Keratinocyte (primary cell): ENCODE measurements around the gene GLTP. TPM values are rescaled to one million over a fixed set of nuclear protein-coding genes. Genes with fewer than 3 reads are reported as not detected.
A peak's percentile ranks its signal among the peaks of the same experiment; 100 is the strongest.

Source experiments
- DNase-seq: peaks from one replicate; pipeline ENCODE4 v3.0.0-alpha.2; 2011; ENCODE audit warnings: low read depth, missing footprints, low spot score
- FAIRE-seq: peaks from 2 replicates; lab custom pipeline; 2011; peaks lifted over from hg19 to GRCh38; lab: Jason Lieb, UNC
- H2AFZ ChIP-seq: 2 replicates; pipeline ENCODE4 v1.6.0; 2012; ENCODE audit warnings: low read length, control low read depth, inconsistent platforms; ENCODE audit not compliant: control insufficient read depth
- H3K27ac ChIP-seq: 2 replicates; pipeline ENCODE4 v1.5.1; 2011; ENCODE audit warnings: low read length; ENCODE audit not compliant: control insufficient read depth, insufficient read depth
- H3K27me3 ChIP-seq: 3 replicates; pipeline ENCODE4 v1.6.0; 2011; ENCODE audit warnings: low read length; ENCODE audit not compliant: control insufficient read depth, insufficient read depth; ENCODE audit errors: extremely low read depth
- H3K36me3 ChIP-seq, 2 experiments: 2 replicates in 1 of 2; 3 replicates in 1 of 2; pipeline ENCODE4 v1.5.1; 2011; ENCODE audit warnings: low read length in 2 of 2, mild to moderate bottlenecking in 1 of 2; ENCODE audit not compliant: control insufficient read depth in 2 of 2, insufficient read depth in 2 of 2; ENCODE audit errors: extremely low read depth in 1 of 2
- H3K4me1 ChIP-seq: 3 replicates; pipeline ENCODE4 v1.5.1; 2011; ENCODE audit warnings: low read length; ENCODE audit not compliant: control insufficient read depth, insufficient read depth; ENCODE audit errors: extremely low read depth
- H3K4me2 ChIP-seq: 3 replicates; pipeline ENCODE4 v1.6.0; 2011; ENCODE audit warnings: low read depth, low read length; ENCODE audit not compliant: control insufficient read depth, insufficient read depth; ENCODE audit errors: extremely low read depth
- H3K4me3 ChIP-seq, 3 experiments: fragments of 200-600 bp in 1 of 3; sonication (generic) in 1 of 3; 2 replicates in 2 of 3; 3 replicates in 1 of 3; pipeline ENCODE4 v1.5.1; 2011 to 2016; ENCODE audit warnings: low read length in 3 of 3, mild to moderate bottlenecking in 3 of 3, control low read depth in 2 of 3, inconsistent platforms in 1 of 3, low read depth in 1 of 3, mixed read lengths in 1 of 3, mixed run types in 1 of 3, moderate library complexity in 1 of 3; ENCODE audit not compliant: control insufficient read depth in 2 of 3, insufficient read depth in 2 of 3; ENCODE audit errors: extremely low read depth in 1 of 3
- H3K79me2 ChIP-seq: 2 replicates; pipeline ENCODE4 v1.6.0; 2012; ENCODE audit warnings: low read length; ENCODE audit not compliant: control insufficient read depth, insufficient read depth
- H3K9ac ChIP-seq: 3 replicates; pipeline ENCODE4 v1.6.0; 2011; ENCODE audit warnings: low read length; ENCODE audit not compliant: control insufficient read depth, insufficient read depth; ENCODE audit errors: extremely low read depth
- H3K9me1 ChIP-seq: 3 replicates; pipeline ENCODE4 v1.6.0; 2011; ENCODE audit warnings: low read length; ENCODE audit not compliant: control insufficient read depth, insufficient read depth; ENCODE audit errors: extremely low read depth
- H3K9me3 ChIP-seq: 2 replicates; pipeline ENCODE4 v1.5.1; 2012; ENCODE audit warnings: low read depth, low read length; ENCODE audit not compliant: control insufficient read depth
- H4K20me1 ChIP-seq: 3 replicates; pipeline ENCODE4 v1.6.0; 2011; ENCODE audit warnings: low read length; ENCODE audit not compliant: control insufficient read depth, insufficient read depth; ENCODE audit errors: extremely low read depth
- CTCF ChIP-seq, 3 experiments: IDR thresholded peaks in 1 of 3; conservative IDR thresholded peaks in 1 of 3; optimal IDR thresholded peaks in 1 of 3; 2 replicates in 2 of 3; 3 replicates in 1 of 3; pipeline versions ENCODE3 to v1.5.1; 2011; ENCODE audit warnings: low read length in 3 of 3, mild to moderate bottlenecking in 3 of 3, moderate library complexity in 2 of 3, control low read depth in 1 of 3, inconsistent platforms in 1 of 3; ENCODE audit not compliant: insufficient read depth in 2 of 3; ENCODE audit errors: extremely low read depth in 1 of 3
- EZH2 ChIP-seq: IDR thresholded peaks from one replicate; pipeline ENCODE4 v1.6.1; 2012; ENCODE audit warnings: inconsistent platforms, mild to moderate bottlenecking, low read length, moderate library complexity
- dilution Hi-C: fragments of 300-500 bp; cut with MboI; formaldehyde crosslinking; loops from one replicate; pipeline ENCODE4 v1.7.0; 2020; ENCODE audit warnings: low sequenced_read_pairs; ENCODE audit not compliant: extremely low pct_ligation_motif_present
- polyA plus RNA-seq, 5 experiments: library from polyadenylated mRNA; depleted of rRNA in 3 of 5; stranded (reverse) in 3 of 5; stranded (forward) in 1 of 5; unstranded in 1 of 5; fragments of >200 nt; gene quantifications; 1 replicate in 1 of 5; 2 replicates in 3 of 5; 3 replicates in 1 of 5; pipeline versions ENCODE4 v1.2.1 to v1.2.3, GENCODE V29; 2011 to 2012; ENCODE audit warnings: missing spikeins in 2 of 5, low read depth in 1 of 5, low replicate concordance in 1 of 5

The GLTP gene
- polyA plus RNA-seq, 1 donor (not counting 4 experiments of a cell fraction or from before 2014, with no cell fraction given) = 54.6 TPM

GRCh38 chr12:109835827-109836226 lies 44.5 kb downstream of the GLTP start:
- Histone ChIP-seq H2AFZ (no peak overlapping the region), H3K79me2 (no peaks in the 10 kb centered on the region), H3K36me3 (no peaks in the 10 kb centered on the region), H3K9me1 (no peaks in the 10 kb centered on the region), H3K4me3 (no peak overlapping the region), H3K27me3 (peaks cover 12% of the 10 kb centered on the region), H3K27ac (no peak overlapping the region), H3K9ac (no peak overlapping the region), H3K4me2 (no peak overlapping the region), H3K4me1 (peaks cover 10% of the 10 kb centered on the region), H3K9me3 (no peaks in the 10 kb centered on the region), H4K20me1 (no peaks in the 10 kb centered on the region)
- no peak for TF ChIP-seq EZH2
- no peak for TF ChIP-seq CTCF (optimal IDR thresholded peaks at IDR 0.05 in 1 of 3, IDR thresholded peaks at IDR 0.05 in 1 of 3, conservative IDR thresholded peaks at IDR 0.05 in 1 of 3; ENCODE audit: extremely low read depth in 1 of 3, insufficient read depth in 2 of 3, low read length in 3 of 3)
- dilution Hi-C loops = no loop called here
- DNase-seq = no peak
- no peak for FAIRE-seq

- Histone ChIP-seq H3K36me3 (no peaks in the 10 kb centered on the region), H3K9ac (peak within 1 kb of the TSS; percentile 56), H4K20me1 (no peaks in the 10 kb centered on the region), H3K4me1 (peaks cover 10% of the 10 kb centered on the region), H3K4me3 (peak within 1 kb of the TSS; percentile 27 to 57 (median 31)), H3K4me2 (peak within 1 kb of the TSS; percentile 58), H3K27me3 (peaks cover 12% of the 10 kb centered on the region), H2AFZ (no peak within 1 kb of the TSS), H3K9me3 (no peaks in the 10 kb centered on the region), H3K9me1 (no peaks in the 10 kb centered on the region), H3K79me2 (no peaks in the 10 kb centered on the region), H3K27ac (no peak within 1 kb of the TSS)
- no peak for DNase-seq
- TF ChIP-seq EZH2 (no peak), CTCF (optimal IDR thresholded peaks at IDR 0.05 in 1 of 3, IDR thresholded peaks at IDR 0.05 in 1 of 3, conservative IDR thresholded peaks at IDR 0.05 in 1 of 3; ENCODE audit: extremely low read depth in 1 of 3, insufficient read depth in 2 of 3, low read length in 3 of 3) (no peak)
- dilution Hi-C loops = no loop called here
- FAIRE-seq = no peak
These were observed 46.8 kb downstream of the GLTP start, which contains the start of gene TRPV4 for GRCh38 chr12:109833307-109834189. Gene TRPV4, minus strand, starts transcription at chr12:109833398. Its CDS starts 18,602 bp downstream, at chr12:109814796.
